GM12801 (cell line): ENCODE results near the gene MED8.

Source experiments
- CTCF ChIP-seq: IDR thresholded peaks from one replicate; pipeline ENCODE4 v1.5.1; 2011; ENCODE audit warnings: control low read depth; ENCODE audit not compliant: insufficient read length; ENCODE audit errors: extremely low read depth

The MED8 gene

GRCh38 chr1:43345120-43345519 lies 44.5 kb downstream of the MED8 start:
- TF ChIP-seq CTCF: no peak

GRCh38 chr1:43344267-43344850 lies 45.2 kb downstream of the MED8 start:
- TF ChIP-seq CTCF: no peak

GRCh38 chr1:43340559-43340958 lies 49.0 kb downstream of the MED8 start:
- no peak for TF ChIP-seq CTCF

GRCh38 chr1:43339584-43340232 lies 49.9 kb downstream of the MED8 start:
- TF ChIP-seq CTCF: no peak

GRCh38 chr1:43338001-43338400 lies 51.6 kb downstream of the MED8 start:
- TF ChIP-seq CTCF: no peak

GRCh38 chr1:43337588-43337987 lies 52.0 kb downstream of the MED8 start, which contains the start of gene MPL:
Gene MPL (plus strand): TSS chr1:43337818. CDS start chr1:43337849, 31 bp downstream.
- TF ChIP-seq CTCF: no peak

- TF ChIP-seq CTCF: no peak
Observed at GRCh38 chr1:43334453-43335205, 55.0 kb downstream of the MED8 start.
